IPS-20b (cell line): Measurements from ENCODE around the gene XYLB.
A peak's percentile ranks its signal among the peaks of the same experiment; 100 is the strongest.

Experiments
- H3K27ac ChIP-seq: one replicate; pipeline ENCODE4 v1.5.1; 2013; ENCODE audit warnings: low read length
- H3K27me3 ChIP-seq: 2 replicates; pipeline ENCODE4 v1.6.1; 2013; ENCODE audit warnings: mild to moderate bottlenecking, low read length, inconsistent platforms; ENCODE audit not compliant: insufficient read depth
- H3K36me3 ChIP-seq: 2 replicates; pipeline ENCODE4 v1.6.1; 2013; ENCODE audit warnings: low read depth, mild to moderate bottlenecking, inconsistent platforms, low read length, moderate library complexity; ENCODE audit not compliant: insufficient read depth
- H3K4me1 ChIP-seq: 2 replicates; pipeline ENCODE4 v1.6.1; 2013; ENCODE audit warnings: mild to moderate bottlenecking, control low read depth, inconsistent platforms, low read length, moderate library complexity; ENCODE audit not compliant: insufficient read depth
- H3K4me3 ChIP-seq: 2 replicates; pipeline ENCODE4 v1.5.1; 2013; ENCODE audit warnings: mild to moderate bottlenecking, low read length, inconsistent platforms
- H3K9ac ChIP-seq: 2 replicates; pipeline ENCODE4 v1.6.1; 2013; ENCODE audit warnings: low read depth, mild to moderate bottlenecking, inconsistent platforms, low read length, moderate library complexity
- H3K9me3 ChIP-seq: 2 replicates; pipeline ENCODE4 v1.6.1; 2013; ENCODE audit warnings: mild to moderate bottlenecking, low read depth, low read length, inconsistent platforms; ENCODE audit not compliant: insufficient read depth

Gene XYLB

DNA sequence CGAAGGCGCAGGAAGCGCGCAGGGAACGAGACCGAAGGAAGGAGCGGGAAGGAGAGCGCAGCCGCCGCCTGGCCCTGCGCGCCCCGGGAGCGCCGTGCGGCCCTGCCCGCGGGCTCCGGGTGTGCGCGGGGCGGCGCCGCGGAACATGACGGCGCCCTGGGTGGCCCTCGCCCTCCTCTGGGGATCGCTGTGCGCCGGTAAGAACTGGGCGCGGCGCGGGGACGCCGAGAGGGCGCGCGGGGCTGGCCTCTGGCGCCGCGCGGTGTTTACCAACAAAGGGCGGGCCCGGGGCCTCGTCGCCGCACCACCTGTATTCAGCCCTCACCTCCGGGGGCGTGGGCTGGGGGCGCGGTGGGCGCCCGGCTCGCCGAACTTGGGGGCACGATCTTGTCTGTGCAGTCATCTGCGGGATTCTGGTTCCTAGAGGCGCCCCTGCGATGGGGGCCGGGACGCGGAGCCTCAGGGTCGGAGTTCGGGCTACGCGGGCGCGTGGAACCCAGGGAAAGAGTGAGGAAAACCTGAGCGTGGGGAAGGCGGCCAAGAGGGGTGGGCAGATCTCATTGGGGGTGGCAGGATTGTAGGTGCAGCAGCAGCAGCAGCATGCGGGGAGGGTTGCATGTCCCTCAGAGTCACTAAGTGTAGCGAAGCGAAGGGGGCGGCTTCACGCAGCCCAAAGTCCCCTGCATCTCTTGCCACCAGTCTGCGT lies 107.7 kb downstream of the XYLB start:
- H3K27me3 ChIP-seq, result no peaks in the 10 kb centered on the region
- H3K9ac ChIP-seq, result peak overlapping the region; percentile 100
- no peaks in the 10 kb centered on the region for H3K36me3 ChIP-seq
- peak overlapping the region; percentile 93 for H3K4me3 ChIP-seq
- H3K27ac ChIP-seq, result peak overlapping the region; percentile 94
- no peaks in the 10 kb centered on the region for H3K9me3 ChIP-seq
- H3K4me1 ChIP-seq, result peaks cover 17% of the 10 kb centered on the region

DNA sequence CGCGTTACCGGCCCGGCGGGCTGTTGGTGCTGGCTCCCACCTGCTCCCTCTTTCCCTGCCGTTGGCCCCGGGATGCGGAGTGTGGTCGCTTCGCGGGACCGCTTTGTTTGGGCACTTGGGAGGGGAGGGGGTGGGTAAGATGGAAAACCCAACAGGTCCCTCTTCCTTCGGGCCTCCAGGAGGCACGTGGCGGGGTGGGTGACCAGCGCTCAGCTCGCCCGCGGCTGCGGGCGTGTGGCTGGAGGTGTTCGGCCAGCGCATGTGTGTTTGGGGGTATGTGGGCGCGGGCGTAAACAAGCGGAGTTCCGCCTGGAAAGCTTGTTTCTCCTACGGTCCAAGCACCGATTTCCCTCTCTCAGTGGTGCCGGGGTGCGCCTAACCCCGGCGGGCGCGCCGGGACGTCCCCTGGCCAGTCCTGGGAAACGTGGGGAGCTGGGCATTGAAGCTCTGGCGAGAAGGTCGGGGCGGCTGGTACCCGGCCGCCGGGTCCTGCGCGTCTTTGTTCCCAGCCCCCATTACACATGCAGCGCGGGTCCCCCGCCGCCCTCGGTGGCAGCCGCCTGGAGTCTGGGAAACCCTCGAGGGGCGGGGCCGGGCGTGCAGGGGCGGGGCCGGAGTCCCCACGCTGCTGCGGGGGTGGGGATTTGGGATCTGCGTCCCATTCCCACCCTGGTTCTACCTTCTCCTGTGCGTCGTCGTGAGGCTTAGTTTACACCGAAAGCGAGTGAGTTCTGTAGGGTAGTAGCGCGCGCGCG lies 108.5 kb downstream of the XYLB start:
- H3K4me1 ChIP-seq, result peaks cover 17% of the 10 kb centered on the region
- no peaks in the 10 kb centered on the region for H3K9me3 ChIP-seq

DNA sequence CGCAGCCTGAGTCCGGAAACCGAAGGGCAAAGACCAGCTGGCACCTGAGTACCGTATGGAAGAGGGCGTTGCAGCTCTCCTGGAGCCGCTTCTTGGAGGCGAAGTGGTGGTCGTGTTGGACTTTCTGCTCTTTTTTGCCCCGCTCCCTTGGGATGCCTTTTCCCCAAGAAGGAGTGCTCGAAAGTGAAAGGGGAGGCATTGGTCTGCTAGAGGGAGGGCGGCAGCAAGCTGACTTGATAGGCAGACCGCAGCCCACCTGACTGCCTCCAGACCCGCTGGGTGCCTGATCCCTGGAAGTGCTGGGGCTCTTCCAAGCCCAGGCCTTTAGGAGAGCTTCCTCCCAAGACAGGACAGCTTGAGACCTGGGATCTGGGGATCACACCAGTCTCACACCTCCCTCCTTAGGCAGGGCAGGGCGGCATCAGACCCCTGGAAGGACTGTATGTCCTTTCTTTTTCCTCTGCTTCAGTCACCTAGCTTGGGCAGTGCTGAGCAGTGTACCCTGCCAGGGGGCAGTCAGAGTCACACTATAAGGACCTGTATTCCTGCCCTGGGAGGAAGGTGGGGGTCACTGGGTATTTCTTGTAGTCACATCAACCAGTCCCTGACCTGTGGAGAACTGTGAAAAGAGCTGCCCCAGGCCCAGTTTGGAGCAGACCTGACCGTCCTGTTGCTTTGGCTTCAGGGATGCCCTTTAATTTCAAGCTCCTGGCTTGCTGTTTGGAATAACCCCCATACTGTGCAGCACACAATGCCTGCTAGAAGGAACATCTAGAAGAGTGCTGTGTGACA lies 109.2 kb downstream of the XYLB start:
- H3K9ac ChIP-seq, result peak overlapping the region; percentile 100

More for the DNA sequence above, 108.5 kb downstream of the XYLB start:
- no peaks in the 10 kb centered on the region for H3K27me3 ChIP-seq
- peak overlapping the region; percentile 94 for H3K27ac ChIP-seq
- peak overlapping the region; percentile 93 for H3K4me3 ChIP-seq
- H3K9ac ChIP-seq, result peak overlapping the region; percentile 100
- no peaks in the 10 kb centered on the region for H3K36me3 ChIP-seq

DNA sequence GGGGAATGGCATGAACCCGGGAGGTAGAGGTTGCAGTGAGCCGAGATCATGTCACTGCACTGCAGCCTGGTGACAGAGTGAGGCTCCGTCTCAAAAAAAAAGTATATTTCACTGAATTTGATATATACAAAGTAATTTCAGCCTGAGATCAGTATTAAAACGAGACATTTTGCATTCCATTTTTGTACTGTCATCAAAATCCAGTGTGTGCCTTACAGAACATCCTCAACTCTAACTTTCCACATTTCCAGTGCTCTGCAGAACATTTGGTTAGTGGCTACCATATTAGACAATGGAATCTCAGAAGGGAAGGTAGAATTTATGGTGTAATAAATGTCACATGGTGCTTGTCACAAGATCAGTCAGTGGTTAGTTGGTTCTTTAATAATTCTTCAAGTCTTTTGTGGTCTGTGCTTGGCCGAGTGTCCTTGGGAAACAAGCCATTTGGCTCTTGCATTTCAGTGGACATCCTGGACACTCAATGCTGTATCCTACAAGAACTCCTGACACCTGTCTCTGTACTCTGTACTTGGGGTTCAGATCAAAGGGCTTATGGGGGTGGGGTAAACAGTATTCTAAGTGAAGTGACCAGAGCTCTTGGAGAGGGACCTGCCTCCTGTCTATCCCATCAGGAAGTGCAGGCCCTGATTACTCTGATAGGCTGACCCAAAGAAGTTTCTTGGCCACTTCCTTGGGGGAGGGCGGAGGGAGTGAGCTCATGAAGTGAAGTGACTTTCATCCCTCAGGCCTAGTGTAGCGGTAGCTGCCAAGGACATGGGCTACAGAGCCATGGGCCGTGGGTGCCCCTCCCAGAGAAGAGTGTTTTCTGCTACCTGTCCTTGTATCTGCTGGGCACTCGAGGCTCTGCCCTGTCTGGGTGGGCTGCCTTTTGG lies 110.8 kb downstream of the XYLB start:
- Histone ChIP-seq H3K9ac (no peak overlapping the region), H3K27me3 (no peaks in the 10 kb centered on the region), H3K9me3 (no peaks in the 10 kb centered on the region), H3K27ac (no peak overlapping the region), H3K36me3 (no peaks in the 10 kb centered on the region), H3K4me1 (peaks cover 15% of the 10 kb centered on the region), H3K4me3 (no peak overlapping the region)

More for the DNA sequence above, 109.2 kb downstream of the XYLB start:
- Histone ChIP-seq H3K27ac (peak overlapping the region; percentile 9), H3K36me3 (no peaks in the 10 kb centered on the region), H3K9me3 (no peaks in the 10 kb centered on the region), H3K4me1 (peaks cover 17% of the 10 kb centered on the region), H3K4me3 (peak overlapping the region; percentile 93), H3K27me3 (no peaks in the 10 kb centered on the region)

DNA sequence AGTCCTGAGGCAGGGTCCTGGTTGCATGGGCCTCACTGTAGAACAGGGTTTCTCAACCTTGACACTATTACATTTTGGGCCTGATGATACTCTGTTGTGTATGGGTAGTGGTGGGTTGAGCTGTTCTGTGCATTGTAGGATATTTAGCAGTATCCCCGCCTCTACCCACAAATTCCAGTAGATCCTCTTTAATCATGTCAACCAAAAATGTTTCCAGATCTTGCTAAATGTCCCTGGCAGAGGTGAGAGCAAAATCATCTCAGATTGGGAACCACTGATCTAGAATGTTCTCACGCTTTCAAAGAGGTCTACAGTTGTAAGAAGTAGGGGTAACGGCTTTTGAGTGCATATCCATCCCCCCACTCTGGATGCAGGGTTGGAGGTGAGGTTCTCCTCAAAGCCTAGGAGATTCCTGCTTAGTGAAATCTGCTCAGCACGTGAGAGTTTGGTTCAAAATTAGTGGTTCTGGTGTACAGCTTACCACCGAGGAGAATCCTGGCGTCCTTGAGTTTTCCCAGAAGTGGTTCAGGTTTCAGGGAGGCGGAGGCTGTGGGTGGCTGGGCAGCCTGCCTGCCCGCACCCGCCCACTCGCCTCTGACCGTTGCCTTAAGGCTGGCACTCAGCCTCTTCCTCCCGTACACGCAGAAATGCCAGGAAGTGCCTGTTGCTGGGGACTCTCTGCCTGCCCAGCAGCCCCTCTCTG lies 112.4 kb downstream of the XYLB start:
- Histone ChIP-seq H3K36me3 (no peaks in the 10 kb centered on the region), H3K27me3 (no peaks in the 10 kb centered on the region), H3K27ac (no peak overlapping the region), H3K4me1 (peaks cover 9% of the 10 kb centered on the region), H3K9ac (no peak overlapping the region), H3K4me3 (no peak overlapping the region), H3K9me3 (no peaks in the 10 kb centered on the region)

DNA sequence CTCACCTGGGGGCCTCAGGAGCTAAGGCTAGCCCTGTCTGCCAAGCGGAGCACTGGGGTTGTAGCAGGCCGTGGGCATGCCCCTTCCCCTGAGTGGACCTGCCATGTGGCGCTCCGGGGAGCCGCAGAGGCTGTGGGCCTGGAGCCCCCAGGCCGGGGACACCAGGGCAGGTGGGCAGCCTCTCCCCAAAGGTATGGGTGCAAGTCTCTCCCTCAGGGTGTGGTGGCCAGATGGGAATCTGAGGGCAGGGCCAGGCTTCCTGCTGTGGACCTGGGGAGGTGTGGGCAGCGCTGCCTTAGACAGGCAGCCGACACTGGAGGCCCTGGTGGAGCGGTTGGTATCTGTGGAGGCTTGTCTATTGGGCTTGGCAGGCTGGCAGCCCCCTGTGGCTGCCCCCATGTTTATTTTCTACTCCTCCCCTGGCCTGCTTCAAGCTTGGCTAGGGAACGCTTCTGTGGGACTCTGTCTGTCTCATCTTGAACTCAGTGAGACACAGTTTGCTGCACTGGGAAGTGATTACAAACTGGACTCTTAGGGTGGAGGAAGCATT lies 113.0 kb downstream of the XYLB start:
- Histone ChIP-seq H3K4me1 (peaks cover 9% of the 10 kb centered on the region), H3K27ac (no peak overlapping the region), H3K9me3 (no peaks in the 10 kb centered on the region), H3K4me3 (no peak overlapping the region), H3K9ac (no peak overlapping the region), H3K27me3 (no peaks in the 10 kb centered on the region), H3K36me3 (no peaks in the 10 kb centered on the region)

DNA sequence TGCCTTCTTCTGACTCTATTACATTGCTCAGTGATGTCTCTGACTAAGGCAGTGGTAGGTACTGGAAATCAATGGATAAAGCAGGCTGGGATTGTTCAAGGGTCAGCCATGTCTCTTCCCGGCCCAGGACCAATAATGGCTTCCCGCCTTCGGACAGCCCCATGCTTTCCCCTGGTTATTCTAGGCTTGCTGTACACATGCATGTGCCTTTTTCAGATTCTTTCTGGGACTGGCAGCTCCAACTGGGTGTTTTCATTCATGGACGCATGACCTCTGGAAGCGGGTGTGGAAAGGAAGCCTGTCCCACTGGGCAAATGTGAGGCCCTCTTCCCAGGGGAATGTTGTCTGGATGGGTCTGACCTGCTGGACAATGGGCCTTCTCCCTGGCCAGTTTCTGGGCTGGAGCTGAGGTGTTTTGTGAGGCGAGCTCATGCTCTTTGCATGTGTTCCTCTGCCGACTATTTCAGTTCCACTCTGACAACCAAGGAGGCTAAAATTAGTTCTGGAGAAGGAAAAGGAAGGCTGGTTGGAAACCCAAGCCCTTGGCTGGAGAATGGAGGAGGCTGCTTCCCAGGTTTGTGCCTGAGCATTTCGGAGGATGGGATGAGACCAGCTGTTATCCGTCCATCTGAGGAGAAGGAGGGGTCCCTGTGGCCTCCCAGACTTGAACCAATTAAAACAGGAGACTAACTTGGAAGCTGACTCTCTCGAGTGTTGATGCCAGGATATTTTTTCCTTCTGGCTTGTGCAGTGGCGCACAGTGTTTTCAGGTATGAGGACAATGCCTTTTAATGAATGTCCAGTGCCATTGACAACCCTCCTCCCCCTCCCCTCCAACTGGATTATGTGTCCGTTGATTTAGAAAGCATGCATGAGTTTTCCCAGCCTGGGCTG lies 114.0 kb downstream of the XYLB start:
- H3K9me3 ChIP-seq, result 0 out of 2 replicates have a peak, but pooled peaks cover 3% of the 10 kb centered on the region
- peaks cover 9% of the 10 kb centered on the region for H3K4me1 ChIP-seq
- no peak overlapping the region for H3K4me3 ChIP-seq
- no peaks in the 10 kb centered on the region for H3K36me3 ChIP-seq
- no peak overlapping the region for H3K9ac ChIP-seq
- no peaks in the 10 kb centered on the region for H3K27me3 ChIP-seq
- no peak overlapping the region for H3K27ac ChIP-seq
